Measurements from ENCODE around the gene LMAN1L.

The LMAN1L gene
- 0 to 0.28 reads per million in 2 donors for total RNA-seq

DNA sequence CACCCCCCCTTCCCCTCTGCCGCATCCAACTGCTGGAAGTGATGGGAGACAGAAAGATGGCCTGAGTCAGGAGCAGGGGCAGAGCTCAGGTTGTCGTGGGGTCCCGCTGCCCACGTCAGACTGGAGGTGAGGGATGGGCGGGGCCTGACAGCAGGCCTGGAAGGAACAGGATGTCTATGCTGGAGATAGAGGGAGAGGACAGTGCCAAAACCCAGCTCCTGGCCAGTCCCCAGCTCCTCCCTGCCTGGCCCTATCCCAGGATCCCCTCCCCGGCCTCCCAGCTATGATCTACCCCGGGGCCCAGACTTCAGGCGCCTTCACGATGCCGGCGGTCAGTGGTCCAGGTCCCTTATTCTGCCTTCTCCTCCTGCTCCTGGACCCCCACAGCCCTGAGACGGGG lies at the start of gene LMAN1L:
Gene LMAN1L, plus strand, starts transcription at position 303 of the 400 bp plus-strand sequence. Its CDS starts 20 bp downstream, at position 323.
- no peak for DNase-seq

DNA sequence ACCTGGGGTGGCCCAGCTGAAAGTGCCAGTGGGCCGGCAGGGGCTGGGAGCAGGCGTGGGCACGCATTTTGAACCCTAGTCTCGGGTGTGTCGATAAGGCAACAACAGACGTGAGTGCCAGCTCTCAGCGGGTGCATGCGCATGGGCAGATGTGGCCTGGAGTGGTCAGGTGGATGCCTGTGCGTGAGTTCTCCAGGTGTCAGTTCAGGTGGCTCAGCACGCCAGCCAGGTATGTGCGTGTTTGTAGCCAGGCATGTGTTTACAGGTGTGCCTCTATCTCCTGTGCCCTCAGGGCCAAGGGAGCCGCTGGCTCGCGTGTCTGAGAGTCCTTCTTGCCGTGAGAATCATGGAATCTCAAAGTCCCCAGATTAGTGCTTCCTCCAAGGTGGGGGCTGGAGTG lies 49.2 kb upstream of the LMAN1L start:
- no peak for DNase-seq

DNA sequence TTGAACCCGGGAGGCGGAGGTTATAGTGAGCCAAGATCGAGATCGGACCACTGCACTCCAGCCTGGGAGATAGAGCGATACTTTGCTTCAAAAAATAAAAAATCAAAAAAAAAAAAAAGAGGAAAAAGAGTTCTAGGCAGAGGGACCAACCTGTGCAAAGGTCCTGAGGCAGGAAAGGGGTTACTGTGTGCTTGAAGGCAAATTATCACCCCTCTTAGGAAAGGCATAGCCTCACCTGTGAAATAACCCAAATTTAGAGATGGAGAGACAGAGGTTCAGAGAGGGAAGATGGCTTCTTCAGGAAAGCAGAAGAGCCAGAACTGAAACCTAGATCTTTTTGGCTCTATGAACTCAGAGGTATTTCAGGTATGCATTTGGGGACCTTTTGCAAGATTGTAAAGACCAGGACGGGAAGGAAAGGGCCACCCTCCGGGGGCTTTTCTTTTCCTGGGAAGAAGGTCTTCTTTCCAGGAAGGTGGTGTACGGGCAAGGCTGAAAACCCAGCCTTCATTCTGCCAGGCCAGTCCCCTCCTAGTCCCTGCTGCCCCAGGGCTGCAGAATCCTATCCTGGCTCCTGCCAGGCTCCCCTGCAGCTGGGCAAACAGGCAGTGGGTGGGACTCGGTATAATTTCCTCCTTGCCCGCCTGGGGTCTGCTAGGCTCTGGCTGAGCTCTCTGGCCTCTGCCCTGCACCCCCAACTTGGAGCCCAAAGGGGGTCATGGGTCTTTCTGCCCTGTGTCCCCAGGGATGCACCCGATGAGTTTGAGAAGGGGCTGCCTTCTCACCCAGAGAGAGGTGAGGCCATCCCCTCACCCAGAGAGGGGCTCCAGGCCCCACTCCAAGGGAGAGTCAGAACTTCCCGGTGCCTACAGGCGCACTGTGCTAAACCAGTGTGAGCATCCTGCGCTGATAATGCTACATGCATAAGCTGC lies 45.2 kb upstream of the LMAN1L start:
- DNase-seq = no peak

DNA sequence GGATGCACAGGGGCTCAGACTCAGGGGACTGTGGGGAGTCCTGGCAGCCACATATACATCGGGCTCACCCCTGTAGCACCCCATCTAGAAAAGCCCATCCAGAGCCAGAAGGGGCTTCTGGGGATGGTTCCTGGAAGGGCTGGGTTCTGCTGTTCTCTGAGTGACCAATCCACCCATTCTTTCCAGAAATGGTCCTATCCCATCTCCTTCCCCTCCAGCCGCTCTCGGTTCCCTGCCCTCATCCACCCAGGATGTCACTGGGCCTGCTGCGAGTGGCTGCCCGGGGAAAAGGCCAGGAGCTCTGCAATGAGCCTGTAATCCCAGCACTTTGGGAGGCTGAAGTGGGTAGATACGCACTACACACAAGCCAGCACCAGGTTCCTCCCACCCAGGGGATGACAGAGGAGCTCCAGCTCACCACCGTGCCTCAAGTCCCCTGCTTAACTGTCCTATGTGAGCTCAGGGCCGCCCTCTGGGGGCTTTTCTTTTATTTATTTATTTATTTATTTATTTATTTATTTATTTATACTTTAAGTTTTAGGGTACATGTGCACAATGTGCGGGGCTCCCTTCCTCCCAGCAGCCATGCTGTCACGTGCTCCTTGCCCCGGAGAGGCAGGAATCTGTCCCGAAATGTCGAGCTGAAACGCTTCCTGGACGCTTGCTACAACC lies 44.4 kb upstream of the LMAN1L start:
- no peak for DNase-seq

DNA sequence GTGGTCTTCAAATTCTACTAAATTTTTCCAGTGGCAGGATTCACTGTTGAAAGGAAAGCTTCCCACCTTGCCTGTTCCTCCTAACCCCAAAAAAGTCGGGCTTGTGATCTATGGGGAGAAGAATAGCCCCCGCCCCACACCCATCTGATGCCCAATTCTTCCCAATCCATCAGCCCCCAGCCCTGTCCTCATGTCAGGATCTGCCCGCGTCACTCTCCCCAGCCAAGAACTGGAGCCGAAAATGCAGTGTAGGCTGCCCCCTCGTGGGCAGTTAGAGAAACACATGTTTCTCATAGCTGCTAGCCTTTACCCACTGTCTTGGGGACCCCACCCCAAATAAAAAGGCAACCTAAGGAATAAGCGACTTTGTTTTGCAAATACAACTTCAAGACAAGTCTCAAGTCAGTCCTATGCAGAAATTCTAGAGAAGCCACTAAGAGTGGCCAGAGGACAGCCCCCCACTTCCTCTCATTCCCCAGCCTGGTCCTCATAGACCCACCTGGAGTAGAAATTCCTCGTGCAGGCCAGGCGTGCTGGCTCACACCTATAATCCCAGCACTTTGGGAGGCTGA lies 43.8 kb upstream of the LMAN1L start:
- peak; percentile 52 for DNase-seq

DNA sequence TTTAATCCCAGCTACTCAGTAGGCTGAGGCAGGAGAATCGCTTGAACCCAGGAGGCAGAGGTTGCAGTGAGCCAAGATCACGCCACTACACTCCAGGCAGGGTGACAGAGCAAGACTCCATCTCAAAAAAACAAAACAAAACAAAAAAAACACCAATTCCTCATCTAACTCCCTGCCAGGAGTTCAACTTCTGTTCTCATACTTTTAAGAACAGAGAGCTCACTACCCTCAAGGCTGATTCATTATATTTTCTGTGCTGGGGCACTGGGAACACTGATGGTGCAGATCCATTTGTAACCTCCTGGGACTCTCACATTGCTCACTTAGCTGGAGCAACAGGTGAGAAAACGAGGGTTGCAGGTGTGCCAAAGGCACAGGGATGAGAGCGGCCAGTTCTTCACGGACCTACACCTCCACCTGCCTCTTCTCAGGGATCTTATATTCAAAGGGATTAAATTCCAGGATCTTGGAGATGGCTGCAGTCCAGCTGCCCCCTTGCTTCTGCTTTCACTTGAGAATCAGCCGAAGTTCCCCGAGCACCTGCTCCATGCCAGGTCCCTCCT lies 43.1 kb upstream of the LMAN1L start:
- DNase-seq = no peak

DNA sequence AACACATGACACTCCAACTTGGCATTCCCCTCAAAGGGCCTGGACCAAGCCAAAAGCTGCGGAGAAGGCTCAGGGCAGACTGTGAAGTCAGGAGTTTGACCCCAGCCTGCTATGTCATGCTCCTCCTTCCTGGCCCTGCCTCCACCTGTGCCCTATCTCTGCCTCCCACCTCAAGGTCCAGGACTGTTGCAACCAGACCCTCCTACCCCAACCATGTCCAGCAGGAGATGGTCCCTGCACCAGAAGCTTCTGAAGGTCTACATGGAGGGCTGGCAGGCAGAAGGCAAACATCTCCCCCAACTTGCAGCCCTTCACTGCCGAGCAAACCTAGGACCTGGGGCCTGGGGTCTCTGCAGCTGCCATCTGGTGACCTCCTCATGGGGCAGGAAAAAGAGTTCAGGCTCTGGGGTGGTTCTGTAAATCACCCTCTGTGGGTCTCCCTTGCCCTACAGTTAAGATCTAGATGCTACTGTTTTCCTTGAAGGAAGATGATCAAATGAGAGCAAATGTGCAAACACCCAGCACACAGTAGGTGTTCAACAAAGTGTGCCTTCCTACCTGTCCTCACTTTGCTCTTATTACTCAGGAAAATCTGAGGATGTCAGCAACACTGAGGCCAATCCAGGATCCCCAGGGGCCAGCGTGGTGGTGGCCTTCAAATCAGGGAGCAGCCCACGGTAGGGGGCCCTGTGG lies 42.3 kb upstream of the LMAN1L start:
- DNase-seq = no peak

DNA sequence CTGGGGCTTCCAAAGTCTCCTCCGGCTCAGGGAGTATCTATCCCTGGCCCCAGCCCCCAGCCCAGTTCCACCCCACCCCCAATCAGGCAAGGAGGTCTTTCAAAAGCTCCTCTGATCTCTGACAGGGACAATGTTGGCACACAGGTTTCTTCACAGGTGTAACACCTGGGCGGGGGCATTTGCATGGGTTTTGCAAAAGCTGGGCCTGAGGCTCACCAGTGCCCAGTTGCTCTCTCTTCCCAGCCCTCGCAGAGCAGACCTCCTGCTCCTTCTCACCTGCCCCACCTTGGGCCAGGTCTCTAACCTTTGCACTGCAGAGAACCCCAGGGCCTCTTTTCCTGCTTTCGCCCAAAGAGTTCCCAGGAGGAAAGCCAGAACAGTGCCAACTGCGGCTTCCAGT lies 39.3 kb upstream of the LMAN1L start:
- DNase-seq = no peak

DNA sequence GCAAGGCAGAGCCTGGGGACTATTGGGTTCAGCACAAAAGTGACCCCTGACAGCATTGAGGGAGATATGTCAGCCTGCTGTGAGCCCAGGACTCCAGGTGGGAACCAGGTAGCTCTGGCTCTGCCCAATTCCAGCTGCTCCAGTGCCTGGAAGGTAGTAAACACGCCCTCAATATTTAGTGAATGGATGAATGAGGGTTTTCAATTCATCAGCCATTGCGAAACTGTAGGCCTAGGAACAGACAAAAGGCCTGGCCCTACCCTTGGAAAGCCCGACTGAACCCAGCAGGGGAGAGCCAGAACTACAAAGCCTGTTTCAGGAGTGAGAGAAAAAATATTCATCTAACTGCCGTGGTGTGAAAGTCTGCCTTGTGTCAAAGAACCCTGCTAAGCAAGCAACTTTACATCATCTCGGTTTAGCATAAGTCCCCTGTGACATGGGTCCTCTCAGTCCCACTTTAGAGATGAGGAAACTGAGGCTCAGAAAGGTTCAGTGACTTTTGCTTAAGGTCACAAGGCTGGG lies 38.8 kb upstream of the LMAN1L start:
- DNase-seq = no peak

DNA sequence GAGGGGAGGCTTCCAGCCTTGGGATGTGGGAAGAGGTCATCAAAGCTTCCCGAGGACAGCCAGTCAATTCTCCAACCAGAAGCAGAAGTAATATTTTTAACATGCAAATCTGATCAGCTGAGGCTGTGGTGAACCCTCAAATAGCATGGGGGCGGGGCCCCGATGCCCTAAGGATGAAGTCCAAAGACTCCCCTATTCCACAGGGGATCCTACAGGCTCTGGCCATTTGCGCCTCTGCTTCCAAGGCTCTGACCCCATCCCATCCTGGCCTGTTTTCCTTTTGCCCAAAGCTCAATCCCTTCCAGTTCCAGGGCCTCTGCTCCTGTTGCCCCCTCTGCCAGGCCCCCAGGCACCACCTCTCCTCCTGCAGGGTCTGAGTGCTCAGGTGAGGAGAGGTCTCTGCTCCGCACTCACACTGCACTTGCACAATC lies 37.5 kb upstream of the LMAN1L start:
- DNase-seq = no peak

DNA sequence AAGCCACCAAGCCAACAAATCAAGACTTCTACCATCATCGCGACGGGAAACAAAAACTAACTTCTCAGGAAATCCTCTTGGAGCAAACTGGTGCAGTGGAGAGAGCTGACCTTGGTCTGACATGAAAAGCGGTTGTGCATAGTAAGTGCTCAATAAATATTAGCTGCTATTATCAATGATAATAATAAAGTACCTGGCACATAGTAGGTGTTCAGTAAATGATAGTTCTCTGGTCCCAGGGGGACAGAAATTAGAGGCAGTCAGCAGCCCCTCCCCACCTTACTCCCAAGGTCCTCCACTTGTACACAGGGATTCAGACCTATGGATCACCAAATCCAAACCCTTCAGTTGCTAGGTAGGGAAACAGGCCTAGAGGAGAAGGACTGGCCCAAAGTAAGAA lies 36.7 kb upstream of the LMAN1L start:
- no peak for DNase-seq

DNA sequence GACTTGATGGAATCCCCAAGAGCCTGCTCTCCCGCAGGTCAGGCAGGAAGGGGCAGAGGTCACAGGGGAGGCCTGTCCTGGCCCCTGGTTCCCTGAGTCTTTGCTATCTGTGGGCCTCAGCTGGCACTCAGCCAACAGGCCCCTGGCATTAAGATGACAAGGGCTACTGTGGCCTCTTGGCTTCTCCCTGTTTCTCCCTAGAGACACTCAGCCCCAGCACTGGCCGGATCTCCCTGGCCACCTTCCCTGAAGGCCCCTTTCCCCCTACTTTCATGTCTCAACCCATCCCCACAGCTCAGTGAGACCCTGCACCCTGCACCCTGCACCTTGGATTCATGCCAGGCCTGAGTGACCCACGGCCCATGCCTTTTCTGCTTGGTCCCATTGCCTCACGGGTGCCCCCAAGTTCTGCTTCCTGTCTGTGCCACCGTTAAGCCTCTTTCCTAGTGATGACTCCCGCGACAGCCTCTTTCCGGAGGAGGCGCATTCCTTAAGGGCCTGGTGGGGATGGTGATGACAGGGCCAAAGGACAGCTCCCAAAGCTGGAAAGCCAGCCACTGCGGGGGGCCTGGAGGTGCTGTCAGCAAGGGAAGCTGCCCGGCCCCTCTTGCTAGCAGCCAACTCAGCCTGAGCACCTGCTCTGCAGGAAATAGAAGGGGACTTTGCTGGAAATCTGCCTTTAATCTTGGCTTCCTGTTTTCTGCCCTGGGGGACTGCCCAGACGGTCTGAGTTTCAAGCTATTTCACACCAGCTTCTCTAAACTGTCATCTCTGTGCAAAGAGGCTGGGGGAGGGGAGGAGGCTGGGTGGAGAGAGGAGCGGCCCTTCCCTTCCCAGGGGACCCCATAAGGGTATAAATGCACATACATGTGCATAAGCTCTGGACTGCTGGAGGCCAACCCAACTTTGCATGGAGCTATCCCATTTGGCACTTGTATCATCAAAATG lies 35.5 kb upstream of the LMAN1L start:
- DNase-seq = peak; percentile 49

DNA sequence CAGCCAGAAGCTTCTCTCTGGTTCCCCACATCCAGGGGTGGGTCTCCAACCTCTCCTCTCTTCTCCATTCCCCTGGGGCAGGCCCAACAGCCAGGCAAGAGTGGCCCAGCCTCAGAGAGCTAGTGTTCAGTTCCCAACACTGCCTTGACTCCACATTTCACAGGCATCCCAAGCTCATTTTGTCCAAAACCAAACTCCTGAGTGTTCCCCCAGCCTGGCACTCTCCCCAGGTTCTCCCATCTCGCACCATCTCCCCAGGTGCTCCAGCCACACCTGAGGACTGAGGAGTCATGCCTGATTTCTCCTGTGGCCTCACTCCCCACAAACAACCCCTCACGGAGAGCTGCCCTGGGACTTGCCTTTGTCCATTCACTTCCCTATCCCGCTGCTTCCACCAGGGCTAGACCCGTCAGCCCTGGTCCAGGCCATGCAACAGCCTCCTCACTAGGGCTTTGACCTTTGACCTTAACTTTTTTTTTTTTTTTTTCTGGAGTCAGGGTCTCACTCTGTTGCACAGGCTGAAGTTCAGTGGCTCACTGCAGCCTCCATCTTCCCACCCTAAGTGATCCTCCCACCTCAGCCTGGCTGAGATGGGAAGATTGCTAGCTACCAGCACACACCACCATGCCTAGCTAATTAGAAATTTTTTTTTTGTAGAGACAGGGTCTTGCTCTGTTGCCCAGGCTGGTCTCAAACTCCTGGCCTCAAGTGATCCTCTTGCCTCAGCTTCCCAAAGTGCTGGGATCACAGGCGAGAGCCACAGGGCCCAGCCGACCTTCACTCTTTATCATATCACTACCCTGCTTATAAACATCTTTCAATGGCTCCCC lies 34.7 kb upstream of the LMAN1L start:
- DNase-seq = no peak

DNA sequence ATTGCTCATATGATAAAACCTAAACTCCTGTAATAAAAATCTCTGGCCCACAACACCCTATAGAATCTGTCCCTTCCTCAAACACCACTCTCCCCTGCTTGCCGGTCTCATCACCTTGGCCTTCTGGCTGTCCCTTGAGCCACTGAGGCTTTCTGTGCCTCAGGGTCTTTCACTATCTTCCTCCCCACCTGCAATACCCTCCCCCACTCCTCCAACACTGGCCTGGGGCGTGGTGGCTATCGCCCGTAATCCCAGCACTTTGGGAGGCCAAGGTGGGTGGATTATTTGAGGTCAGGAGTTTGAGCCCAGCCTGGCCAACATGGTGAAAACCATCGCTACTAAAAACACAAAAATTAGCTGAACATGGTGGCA lies 34.0 kb upstream of the LMAN1L start:
- no peak for DNase-seq

DNA sequence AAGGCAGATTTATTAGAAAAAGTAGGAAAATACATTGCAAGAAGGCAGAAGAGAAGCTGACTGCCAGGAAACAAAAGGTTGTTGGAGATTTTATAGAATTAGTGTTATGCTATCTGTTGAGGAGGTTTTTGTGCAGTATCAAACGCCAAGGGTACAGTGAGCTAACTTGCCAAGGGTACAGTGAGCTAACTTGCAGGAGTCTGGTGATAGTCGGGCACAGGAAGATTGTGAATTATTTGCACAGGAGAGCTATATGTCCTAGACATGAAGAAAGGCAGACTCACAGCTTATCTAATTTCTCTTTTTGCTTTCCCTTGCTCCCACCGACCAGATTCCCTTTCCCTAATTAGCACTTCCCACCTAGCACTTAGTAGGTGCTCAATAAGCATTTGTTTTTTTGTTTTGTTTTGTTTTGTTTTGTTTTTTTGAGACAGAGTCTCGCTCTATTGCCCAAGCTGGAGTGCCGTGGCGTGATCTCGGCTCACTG lies 33.4 kb upstream of the LMAN1L start:
- DNase-seq = no peak

DNA sequence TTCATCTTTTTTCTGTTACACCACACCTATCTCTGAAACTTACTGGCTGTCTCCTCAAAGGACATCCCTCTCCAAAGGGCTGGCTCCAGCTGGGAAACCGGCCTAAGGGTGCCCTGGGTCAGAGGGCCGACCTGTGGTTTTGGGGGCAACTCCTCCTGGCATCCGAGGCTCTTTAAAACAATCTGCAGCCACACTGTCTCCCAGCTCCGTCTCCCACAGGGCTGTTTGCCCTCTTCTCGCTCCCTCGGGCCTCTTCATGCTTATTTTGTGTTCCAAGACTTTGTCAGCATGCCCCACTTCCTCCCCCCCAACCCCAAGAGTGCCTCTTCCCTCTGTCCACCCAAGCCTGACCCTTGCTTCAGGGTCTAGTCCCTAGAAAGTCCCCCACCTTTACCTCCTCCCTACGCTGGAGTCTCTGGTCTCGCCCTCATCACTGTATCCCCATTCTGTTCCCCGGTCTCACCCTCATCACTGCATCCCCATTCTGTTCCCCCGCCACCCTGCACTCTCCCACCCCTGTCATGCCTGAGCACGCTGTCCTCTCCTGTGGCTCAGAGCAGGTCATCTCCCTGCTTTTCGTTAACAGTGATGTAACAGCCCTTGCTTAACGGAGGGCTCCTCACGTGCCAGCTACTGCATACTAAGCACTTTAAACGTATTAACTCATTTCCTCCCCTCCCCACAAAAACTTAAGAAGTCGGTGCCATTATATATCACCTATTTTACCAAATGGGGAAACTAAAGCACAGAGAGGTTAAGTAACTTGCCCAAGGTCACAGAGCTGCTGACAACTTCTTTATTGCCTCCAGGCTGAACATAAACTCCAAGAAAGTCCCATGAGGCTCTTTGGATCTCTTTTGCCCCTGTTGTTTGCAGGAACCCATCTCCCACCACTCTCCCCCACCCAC lies 31.9 kb upstream of the LMAN1L start:
- no peak for DNase-seq

DNA sequence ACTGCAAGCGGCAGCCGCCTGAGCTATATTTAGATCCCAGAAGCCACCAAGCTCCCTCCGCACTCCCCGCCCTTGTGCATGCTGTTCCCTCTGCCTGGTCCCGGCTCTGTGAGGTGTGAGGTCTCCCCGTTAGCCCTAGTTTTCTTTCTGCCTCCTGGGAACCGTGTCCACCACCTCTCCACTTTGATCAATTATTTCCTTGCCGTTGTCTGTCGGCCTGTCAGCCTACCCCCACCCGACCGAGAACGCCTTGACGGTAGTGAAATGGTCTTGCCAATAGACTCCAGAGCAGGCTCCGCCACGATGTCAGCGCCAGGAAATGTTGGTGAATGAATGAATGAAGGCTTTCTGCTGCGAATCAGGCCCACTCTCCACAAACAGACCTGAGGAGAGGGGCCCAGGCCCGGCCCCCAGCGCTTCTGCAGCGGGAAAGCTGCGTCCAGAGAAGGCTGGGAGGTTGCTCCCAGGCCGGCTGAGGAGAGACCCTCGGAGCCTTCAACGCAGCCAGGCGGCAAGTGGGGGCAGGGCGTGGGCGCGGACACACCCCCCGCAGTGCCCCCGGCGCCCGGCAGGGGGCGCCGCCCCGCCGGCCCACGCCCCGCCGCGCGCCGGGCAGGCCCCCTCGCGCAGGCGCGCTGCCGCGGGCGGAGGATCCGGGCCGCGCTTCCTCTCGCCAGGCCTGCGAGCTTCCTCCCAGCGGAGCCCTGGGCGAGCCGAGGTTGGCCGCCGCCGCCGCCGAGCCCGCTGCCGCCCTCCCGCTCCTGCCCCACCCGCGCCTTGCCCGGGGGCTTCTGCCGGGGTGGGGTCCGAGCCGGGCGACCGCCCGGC lies 31.0 kb upstream of the LMAN1L start, which contains the start of gene CSK:
Gene CSK, plus strand, starts transcription at position 650 of the 828 bp plus-strand sequence. CDS start 16,218 bp downstream, outside the sequence.
- peak; percentile 74 for DNase-seq

All from T-helper 9 cell (primary cell).